Body of pancreas (tissue), 4 donors: ENCODE results near the gene IGSF1. TPM values are rescaled to one million over a fixed set of nuclear protein-coding genes. Genes with fewer than 3 reads are reported as not detected.

Source experiments
- ATAC-seq: fragments of 150-250 bp; one replicate; pipeline ENCODE4 v1.9.1; 2016
- DNase-seq, 4 donors: peaks; one replicate each; pipeline ENCODE4 v3.0.0-alpha.2; 2019
- H3K27ac ChIP-seq, 4 donors: fragments of 200-600 bp; sonication (generic); 1 replicate in 3 of 4; 2 replicates in 1 of 4; pipeline versions ENCODE4 v1.5.1 to v1.6.1; 2016 to 2019; ENCODE audit warnings: mild to moderate bottlenecking in 1 of 4, mixed read lengths in 1 of 4, moderate library complexity in 1 of 4
- H3K27me3 ChIP-seq, 2 donors: fragments of 200-600 bp; sonication (generic); one replicate each; pipeline ENCODE4 v1.6.0; 2016; ENCODE audit warnings: mild to moderate bottlenecking in 1 of 2
- H3K36me3 ChIP-seq, 2 donors: fragments of 200-600 bp; sonication (generic); replicated peaks in 1 of 2; 2 replicates each; pipeline ENCODE4 v1.5.1; 2016; ENCODE audit warnings: low read depth in 2 of 2; ENCODE audit not compliant: insufficient read depth in 1 of 2
- H3K4me1 ChIP-seq: fragments of 200-600 bp; sonication (generic); one replicate; pipeline ENCODE4 v1.6.0; 2016
- H3K4me3 ChIP-seq, 2 donors: fragments of 200-600 bp; sonication (generic); 1 replicate in 1 of 2; 2 replicates in 1 of 2; pipeline ENCODE4 v1.5.1; 2016 to 2019
- H3K9me3 ChIP-seq, 3 donors: fragments of 200-600 bp; sonication (generic); 1 replicate in 2 of 3; 2 replicates in 1 of 3; pipeline ENCODE4 v1.5.1; 2016
- POLR2A ChIP-seq, 3 donors: fragments of 450-650 bp; IDR thresholded peaks; one replicate each; pipeline ENCODE4 v1.6.1; 2016; ENCODE audit warnings: antibody characterized with exemption in 3 of 3, mild to moderate bottlenecking in 2 of 3
- WGBS, 2 donors: methylation state at CpG; one replicate each; pipeline ENCODE4 v1.1.5; 2017; 5-methylcytosine and 5-hydroxymethylcytosine counted together
- intact Hi-C: fragments of 100-400 bp; cut with DNase I; formaldehyde crosslinking; loops from one replicate; pipeline ENCODE4 v1.15.1; 2023
- total RNA-seq, 2 donors: library from RNA; depleted of rRNA; stranded (reverse); fragments of >200 nt; gene quantifications; one replicate each; pipeline ENCODE4 v1.1.0, GENCODE V29; 2016
- TF ChIP-seq, protein P1 (sequence below), 7 experiments: fragments of 450-650 bp in 4 of 7; fragments of 200-600 bp in 3 of 7; sonication (generic) in 3 of 7; IDR thresholded peaks; one replicate each; pipeline ENCODE4 v1.5.1; 2016 to 2019; ENCODE audit warnings: antibody characterized with exemption in 7 of 7

IGSF1 gene
- total RNA-seq, 2 donors from 2014 or later: 0.33 to 1.3 TPM

DNA sequence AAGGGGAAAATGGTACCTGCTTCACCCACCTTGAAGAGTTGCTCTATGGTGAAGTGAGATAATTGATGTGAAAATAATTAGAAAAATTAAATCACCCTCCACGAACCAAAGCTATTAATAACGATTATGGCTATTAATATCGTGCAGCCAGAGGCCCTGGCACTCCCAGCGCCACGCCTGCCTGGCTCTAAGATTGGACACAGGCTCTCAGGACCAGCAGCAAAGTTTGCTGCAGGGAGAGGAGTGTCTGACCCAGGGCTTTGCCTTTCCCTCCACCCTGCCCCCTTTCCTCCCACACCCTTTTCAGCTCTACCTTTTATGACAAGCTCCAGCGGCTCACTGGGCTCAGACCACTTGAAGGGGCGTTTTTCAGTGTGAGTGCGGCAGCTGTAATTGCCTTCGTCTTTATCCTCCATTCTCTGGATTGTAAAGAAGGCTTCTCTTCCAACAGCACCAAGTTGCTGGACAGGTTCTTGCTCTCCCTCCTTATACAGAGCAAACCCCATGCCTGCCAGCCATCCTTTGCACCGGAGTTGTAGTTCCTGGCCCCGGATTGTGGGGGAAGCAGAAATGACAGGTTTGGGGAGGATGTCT lies 11.5 kb downstream of the IGSF1 start:
- WGBS, 2 donors: 62 to 73% methylated on average over 11 of the region's 11 CpGs
- TF ChIP-seq, protein P1, sequence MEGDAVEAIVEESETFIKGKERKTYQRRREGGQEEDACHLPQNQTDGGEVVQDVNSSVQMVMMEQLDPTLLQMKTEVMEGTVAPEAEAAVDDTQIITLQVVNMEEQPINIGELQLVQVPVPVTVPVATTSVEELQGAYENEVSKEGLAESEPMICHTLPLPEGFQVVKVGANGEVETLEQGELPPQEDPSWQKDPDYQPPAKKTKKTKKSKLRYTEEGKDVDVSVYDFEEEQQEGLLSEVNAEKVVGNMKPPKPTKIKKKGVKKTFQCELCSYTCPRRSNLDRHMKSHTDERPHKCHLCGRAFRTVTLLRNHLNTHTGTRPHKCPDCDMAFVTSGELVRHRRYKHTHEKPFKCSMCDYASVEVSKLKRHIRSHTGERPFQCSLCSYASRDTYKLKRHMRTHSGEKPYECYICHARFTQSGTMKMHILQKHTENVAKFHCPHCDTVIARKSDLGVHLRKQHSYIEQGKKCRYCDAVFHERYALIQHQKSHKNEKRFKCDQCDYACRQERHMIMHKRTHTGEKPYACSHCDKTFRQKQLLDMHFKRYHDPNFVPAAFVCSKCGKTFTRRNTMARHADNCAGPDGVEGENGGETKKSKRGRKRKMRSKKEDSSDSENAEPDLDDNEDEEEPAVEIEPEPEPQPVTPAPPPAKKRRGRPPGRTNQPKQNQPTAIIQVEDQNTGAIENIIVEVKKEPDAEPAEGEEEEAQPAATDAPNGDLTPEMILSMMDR (IDR thresholded peaks at IDR 0.05): no peak
- no peak for TF ChIP-seq POLR2A (IDR thresholded peaks at IDR 0.05)
- DNase-seq (no peak), ATAC-seq (no peak)
- Histone ChIP-seq H3K4me3 (no peak overlapping the region), H3K9me3 (no peaks in the 10 kb centered on the region), H3K27ac (no peak overlapping the region), H3K27me3 (no peaks in the 10 kb centered on the region), H3K36me3 (no peaks in the 10 kb centered on the region), H3K4me1 (no peaks in the 10 kb centered on the region)
- intact Hi-C loops: no loop called here

DNA sequence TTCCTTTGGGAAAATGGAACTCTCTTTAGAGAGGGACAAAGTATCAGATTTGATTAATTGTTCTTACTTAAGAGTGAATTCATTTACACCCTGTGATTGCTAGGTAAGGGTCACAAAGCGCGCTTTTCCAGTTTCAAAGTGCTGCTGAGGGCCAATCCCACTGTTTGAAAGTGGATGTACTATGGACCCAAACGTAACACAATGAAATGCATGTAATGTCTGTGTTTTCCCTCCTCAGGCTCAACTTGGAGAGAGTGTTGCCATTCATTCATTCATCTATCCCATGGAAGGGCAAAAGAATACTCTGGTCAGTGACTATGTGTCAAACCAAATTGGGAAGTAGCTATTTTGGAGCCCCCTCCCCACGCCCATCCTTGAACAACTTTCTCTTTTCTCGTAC lies 16.1 kb downstream of the IGSF1 start:
- Histone ChIP-seq H3K27ac (no peak overlapping the region), H3K4me3 (no peak overlapping the region), H3K27me3 (no peaks in the 10 kb centered on the region), H3K9me3 (no peaks in the 10 kb centered on the region), H3K36me3 (no peaks in the 10 kb centered on the region), H3K4me1 (no peaks in the 10 kb centered on the region)
- TF ChIP-seq, protein P1 (IDR thresholded peaks at IDR 0.05): no peak
- no peak for TF ChIP-seq POLR2A (IDR thresholded peaks at IDR 0.05)
- ATAC-seq (no peak), DNase-seq (no peak)
- WGBS, 2 donors: 94 to 98% methylated on average over 5 of the region's 5 CpGs
- intact Hi-C loops: no loop called here

DNA sequence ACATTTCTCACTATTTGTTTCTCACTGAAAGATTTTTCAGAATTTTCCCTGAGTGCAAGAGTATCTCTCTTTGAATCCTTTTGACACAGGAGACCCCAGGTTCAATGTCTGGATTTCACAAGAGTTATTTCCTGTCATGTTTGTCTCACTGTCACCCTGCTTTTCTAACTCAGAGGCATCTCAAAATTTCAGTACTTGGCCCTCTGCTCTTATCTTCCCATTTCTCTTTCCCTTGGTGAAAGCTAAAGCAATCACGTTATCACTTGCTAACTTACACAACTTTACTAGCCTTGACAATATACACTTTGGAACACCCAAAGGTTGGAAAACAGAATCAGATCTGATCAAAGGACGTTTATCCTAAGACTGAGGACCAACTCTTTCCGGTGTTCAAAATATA lies 17.3 kb downstream of the IGSF1 start:
- no peaks in the 10 kb centered on the region for H3K9me3 ChIP-seq
- TF ChIP-seq POLR2A (IDR thresholded peaks at IDR 0.05): no peak
- TF ChIP-seq, protein P1 (IDR thresholded peaks at IDR 0.05): no peak
- DNase-seq (no peak), ATAC-seq (no peak)
- H3K4me1 ChIP-seq: no peaks in the 10 kb centered on the region
- no peak overlapping the region for H3K4me3 ChIP-seq
- H3K27ac ChIP-seq: no peak overlapping the region
- no peaks in the 10 kb centered on the region for H3K27me3 ChIP-seq
- intact Hi-C loops: no loop called here
- 25 to 36% methylated on average over 3 of the region's 3 CpGs for WGBS, 2 donors
- no peaks in the 10 kb centered on the region for H3K36me3 ChIP-seq

DNA sequence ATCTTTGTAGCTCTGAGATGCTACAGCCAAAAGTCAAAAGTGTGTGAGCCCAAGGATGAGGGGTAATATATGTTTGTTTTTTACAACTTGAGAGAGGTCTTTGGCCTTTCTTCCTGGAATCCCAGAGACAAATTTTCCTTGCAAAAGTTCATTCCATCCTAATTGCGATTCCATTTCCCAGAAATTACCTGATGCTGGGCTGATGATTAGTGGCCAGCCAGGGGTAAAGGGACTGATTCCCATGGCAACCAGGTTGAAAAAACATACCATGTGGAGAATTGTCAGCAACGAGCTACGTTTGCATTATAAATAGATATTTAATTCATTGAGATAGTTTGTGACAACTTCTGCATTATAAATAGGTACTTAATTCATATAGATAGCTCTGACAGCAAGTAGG lies 17.8 kb downstream of the IGSF1 start:
- intact Hi-C loops: no loop called here
- H3K27ac ChIP-seq: no peak overlapping the region
- H3K27me3 ChIP-seq: no peaks in the 10 kb centered on the region
- H3K9me3 ChIP-seq: no peaks in the 10 kb centered on the region
- H3K36me3 ChIP-seq: no peaks in the 10 kb centered on the region
- H3K4me3 ChIP-seq: no peak overlapping the region
- no peak for DNase-seq
- no peak for ATAC-seq
- TF ChIP-seq, protein P1 (IDR thresholded peaks at IDR 0.05): no peak
- no peak for TF ChIP-seq POLR2A (IDR thresholded peaks at IDR 0.05)
- H3K4me1 ChIP-seq: no peaks in the 10 kb centered on the region
- WGBS, 2 donors: 15 to 27% methylated on average over 3 of the region's 3 CpGs

DNA sequence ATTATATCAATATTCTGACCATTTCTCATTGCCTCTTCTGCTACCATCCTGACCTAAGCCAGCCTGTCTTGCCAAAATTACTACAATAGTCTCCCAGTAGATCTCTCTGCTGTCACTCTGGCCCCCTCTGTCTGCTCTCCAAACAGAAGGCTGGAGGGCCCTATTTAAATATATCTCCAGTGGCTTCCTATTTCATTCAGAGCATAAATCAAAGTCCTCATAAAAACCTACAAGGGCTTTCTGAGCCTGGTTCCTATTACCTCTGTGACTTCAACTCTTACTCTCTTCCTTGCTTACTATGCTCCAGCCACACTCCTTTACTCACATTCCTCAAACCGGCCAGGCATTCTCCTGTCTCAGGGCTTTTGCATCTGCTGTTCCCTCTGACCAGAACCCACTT lies 19.0 kb downstream of the IGSF1 start:
- Histone ChIP-seq H3K27ac (no peak overlapping the region), H3K27me3 (no peaks in the 10 kb centered on the region), H3K4me3 (no peak overlapping the region), H3K36me3 (no peaks in the 10 kb centered on the region), H3K9me3 (no peaks in the 10 kb centered on the region), H3K4me1 (peaks cover 6% of the 10 kb centered on the region)
- DNase-seq (no peak), ATAC-seq (no peak)
- 0 to 47% methylated on average over 1 of the region's 1 CpG for WGBS, 2 donors
- intact Hi-C loops: no loop called here
- TF ChIP-seq POLR2A (IDR thresholded peaks at IDR 0.05): no peak
- TF ChIP-seq, protein P1 (IDR thresholded peaks at IDR 0.05): no peak
